Progenitor cell of endocrine pancreas (in vitro differentiated cells): Measurements from ENCODE around the gene NF2. TPM values are rescaled to one million over a fixed set of nuclear protein-coding genes. Genes with fewer than 3 reads are reported as not detected.
"Not testable (repeated sequence)": the region's sequence is repeated elsewhere in the genome, so short reads cannot be mapped to it uniquely, and the experiment has no call there.

Experiments
- DNase-seq: peaks from one replicate; pipeline ENCODE4 v3.0.0; 2021; ENCODE audit warnings: low spot score; ENCODE audit not compliant: unreplicated experiment
- H3K27ac Mint-ChIP-seq: 2 replicates; pipeline ENCODE4 v1.8.0; 2021; ENCODE audit warnings: mild to moderate bottlenecking, moderate library complexity, mixed read lengths
- H3K27me3 Mint-ChIP-seq: 2 replicates; pipeline ENCODE4 v1.8.0; 2021; ENCODE audit warnings: mixed read lengths
- H3K36me3 Mint-ChIP-seq: 2 replicates; pipeline ENCODE4 v1.8.0; 2022; ENCODE audit warnings: mixed read lengths; ENCODE audit not compliant: insufficient read depth
- H3K4me1 Mint-ChIP-seq: 2 replicates; pipeline ENCODE4 v1.8.0; 2021; ENCODE audit warnings: low read depth, mixed read lengths
- H3K4me3 Mint-ChIP-seq: 2 replicates; pipeline ENCODE4 v1.8.0; 2021; ENCODE audit warnings: low read depth, mild to moderate bottlenecking, moderate library complexity, mixed read lengths
- H3K9me3 Mint-ChIP-seq: 2 replicates; pipeline ENCODE4 v1.8.0; 2021; ENCODE audit warnings: low read depth, mixed read lengths
- CTCF ChIP-seq: fragments of 200-600 bp; sonication (generic); IDR thresholded peaks from one replicate; pipeline ENCODE4 v1.5.0; 2021; ENCODE audit warnings: antibody characterized with exemption, mild to moderate bottlenecking; ENCODE audit not compliant: unreplicated experiment
- total RNA-seq: library from RNA; stranded (reverse); gene quantifications from 2 replicates; pipeline ENCODE4 v1.2.1, GENCODE V29; 2021

NF2 gene
- total RNA-seq, 1 donor from 2014 or later: 37.1 TPM

- no peaks in the 10 kb centered on the region for H3K27me3 Mint-ChIP-seq
- H3K4me3 Mint-ChIP-seq: no peak overlapping the region
- no peaks in the 10 kb centered on the region for H3K36me3 Mint-ChIP-seq
- no peak for DNase-seq
- no peak for TF ChIP-seq CTCF
- peaks cover 1% of the 10 kb centered on the region for H3K4me1 Mint-ChIP-seq
- H3K27ac Mint-ChIP-seq: no peak overlapping the region
- H3K9me3 Mint-ChIP-seq: no peaks in the 10 kb centered on the region
These were observed 15.3 kb upstream of the NF2 start for GRCh38 chr22:29587938-29588699.

GRCh38 chr22:29593923-29594322, 9.5 kb upstream of the NF2 start:
- Mint-ChIP-seq H3K27me3 (no peaks in the 10 kb centered on the region), H3K4me3 (no peak overlapping the region), H3K27ac (peak overlapping the region; percentile 64), H3K9me3 (no peaks in the 10 kb centered on the region), H3K4me1 (peaks cover 2% of the 10 kb centered on the region), H3K36me3 (no peaks in the 10 kb centered on the region)
- DNase-seq: no peak
- TF ChIP-seq CTCF: no peak

DNA sequence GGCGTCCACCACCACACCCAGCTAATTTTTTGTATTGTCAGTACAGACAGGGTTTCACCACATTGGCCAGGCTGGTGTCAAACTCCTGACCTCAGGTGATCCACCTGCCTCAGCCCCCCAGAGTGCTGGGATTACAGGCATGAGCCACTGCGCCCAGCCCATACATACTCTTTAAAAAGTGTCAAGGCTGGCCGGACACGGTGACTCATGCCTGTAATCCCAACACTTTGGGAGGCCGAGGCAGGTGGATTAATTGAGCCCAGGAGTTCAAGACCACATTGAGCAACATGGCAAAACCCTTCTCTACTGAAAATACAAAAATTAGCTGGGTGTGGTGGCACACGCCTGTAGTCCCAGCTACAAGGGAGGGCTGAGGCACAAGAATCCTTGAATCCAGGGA, 9.0 kb upstream of the NF2 start:
- not testable (repeated sequence) for H3K4me1 Mint-ChIP-seq, H3K27me3 Mint-ChIP-seq, H3K4me3 Mint-ChIP-seq, H3K27ac Mint-ChIP-seq, H3K36me3 Mint-ChIP-seq, H3K9me3 Mint-ChIP-seq, DNase-seq

DNA sequence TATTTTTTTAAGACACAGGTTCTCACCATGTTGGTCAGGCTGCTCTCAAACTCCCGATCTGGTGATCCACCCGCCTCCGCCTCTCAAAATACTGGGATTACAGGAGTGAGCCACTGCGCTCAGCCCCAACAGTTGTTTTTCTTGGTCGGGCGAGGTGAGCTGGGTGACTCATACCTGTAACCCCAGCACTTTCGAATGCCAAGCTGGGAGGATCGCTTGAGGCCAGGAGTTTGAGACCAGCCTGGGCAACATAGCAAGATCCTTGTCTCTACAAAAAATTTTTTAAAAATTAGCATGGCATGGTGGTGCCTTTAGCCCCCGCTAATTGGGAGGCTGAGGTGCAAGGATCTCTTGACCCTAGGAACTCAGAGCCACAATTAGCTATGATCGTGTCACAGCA, 7.0 kb upstream of the NF2 start:
- peaks cover 2% of the 10 kb centered on the region for H3K4me1 Mint-ChIP-seq
- no peaks in the 10 kb centered on the region for H3K9me3 Mint-ChIP-seq
- H3K27me3 Mint-ChIP-seq: no peaks in the 10 kb centered on the region
- H3K27ac Mint-ChIP-seq: no peak overlapping the region
- no peak for DNase-seq
- H3K36me3 Mint-ChIP-seq: no peaks in the 10 kb centered on the region
- no peak overlapping the region for H3K4me3 Mint-ChIP-seq
- no peak for TF ChIP-seq CTCF

- not testable (repeated sequence) for H3K4me1 Mint-ChIP-seq, H3K36me3 Mint-ChIP-seq, DNase-seq, H3K27me3 Mint-ChIP-seq, H3K27ac Mint-ChIP-seq, H3K9me3 Mint-ChIP-seq
- peak overlapping the region; percentile 16 for H3K4me3 Mint-ChIP-seq
These were observed 5.4 kb upstream of the NF2 start for GRCh38 chr22:29597871-29598683.

GRCh38 chr22:29598684-29599020, 4.8 kb upstream of the NF2 start:
- Mint-ChIP-seq H3K27ac (no peak overlapping the region), H3K4me3 (no peak overlapping the region), H3K36me3 (no peaks in the 10 kb centered on the region), H3K27me3 (no peaks in the 10 kb centered on the region), H3K9me3 (no peaks in the 10 kb centered on the region), H3K4me1 (peaks cover 4% of the 10 kb centered on the region)
- no peak for TF ChIP-seq CTCF
- DNase-seq: no peak
